RKO (cell line): Measurements from ENCODE around the gene SRPRB.
"Not testable (repeated sequence)": the region's sequence is repeated elsewhere in the genome, so short reads cannot be mapped to it uniquely, and the experiment has no call there.

Experiments used
- DNase-seq: peaks from one replicate; pipeline ENCODE4 v3.0.0-alpha.2; 2016; ENCODE audit warnings: low spot score

Gene SRPRB

GRCh38 chr3:133779626-133780203, 25.9 kb upstream of the SRPRB start:
- no peak for DNase-seq

- DNase-seq, result not testable (repeated sequence)
These were observed 24.9 kb upstream of the SRPRB start for GRCh38 chr3:133780756-133781155.

- no peak for DNase-seq
These were observed 24.0 kb upstream of the SRPRB start for GRCh38 chr3:133781570-133781969.

- DNase-seq, result no peak
These were observed 23.2 kb upstream of the SRPRB start for GRCh38 chr3:133782454-133782853.

- DNase-seq, result no peak
These were observed 21.9 kb upstream of the SRPRB start for GRCh38 chr3:133783762-133784161.

GRCh38 chr3:133788024-133788423, 17.6 kb upstream of the SRPRB start:
- DNase-seq, result no peak

GRCh38 chr3:133792171-133792763, 13.3 kb upstream of the SRPRB start:
- DNase-seq, result peak; percentile 18

- no peak for DNase-seq
These were observed 8.1 kb upstream of the SRPRB start for GRCh38 chr3:133797396-133798105.

GRCh38 chr3:133799794-133800585, 5.6 kb upstream of the SRPRB start:
- peak; percentile 36 for DNase-seq

GRCh38 chr3:133803469-133803868, 2.1 kb upstream of the SRPRB start:
- DNase-seq, result no peak

GRCh38 chr3:133804896-133805295, 719 bp upstream of the SRPRB start:
- DNase-seq, result no peak

GRCh38 chr3:133805384-133805701, 272 bp upstream of the SRPRB start:
- DNase-seq, result no peak

- no peak for DNase-seq
These were observed 7.3 kb downstream of the SRPRB start for GRCh38 chr3:133812872-133813271.

GRCh38 chr3:133815386-133815785, 9.8 kb downstream of the SRPRB start:
- DNase-seq, result no peak

- DNase-seq, result no peak
These were observed 14.5 kb downstream of the SRPRB start for GRCh38 chr3:133820129-133820528.

- DNase-seq, result no peak
These were observed 15.5 kb downstream of the SRPRB start for GRCh38 chr3:133820889-133821675.

GRCh38 chr3:133821767-133822638, 16.4 kb downstream of the SRPRB start:
- DNase-seq, result peak; percentile 96

GRCh38 chr3:133824961-133825485, 19.4 kb downstream of the SRPRB start:
- DNase-seq, result no peak

GRCh38 chr3:133825969-133826727, 20.5 kb downstream of the SRPRB start:
- DNase-seq, result no peak

GRCh38 chr3:133827136-133827535, 21.5 kb downstream of the SRPRB start:
- DNase-seq, result no peak
